Measurements from ENCODE around the gene NFXL1. TPM values are rescaled to one million over a fixed set of nuclear protein-coding genes. Genes with fewer than 3 reads are reported as not detected.

Gene NFXL1
- total RNA-seq, 4 donors from 2014 or later: 10.4 to 17.7 (median 12.0) TPM

- TF ChIP-seq CTCF (IDR thresholded peaks at IDR 0.05; ENCODE audit: low read depth): no peak
Observed at GRCh38 chr4:47876310-47876709, 38.1 kb downstream of the NFXL1 start.

GRCh38 chr4:47873877-47874541 is 40.4 kb downstream of the NFXL1 start:
- no peak for TF ChIP-seq CTCF (IDR thresholded peaks at IDR 0.05; ENCODE audit: low read depth)

- no peak for TF ChIP-seq CTCF (IDR thresholded peaks at IDR 0.05; ENCODE audit: low read depth)
Observed at GRCh38 chr4:47863486-47863885, 50.9 kb downstream of the NFXL1 start.

- no peak for TF ChIP-seq CTCF (IDR thresholded peaks at IDR 0.05; ENCODE audit: low read depth)
Observed at GRCh38 chr4:47862297-47862696, 52.1 kb downstream of the NFXL1 start.

- TF ChIP-seq CTCF (IDR thresholded peaks at IDR 0.05; ENCODE audit: low read depth): no peak
Observed at GRCh38 chr4:47860305-47860704, 54.1 kb downstream of the NFXL1 start.

GRCh38 chr4:47858006-47858405 is 56.4 kb downstream of the NFXL1 start:
- TF ChIP-seq CTCF (IDR thresholded peaks at IDR 0.05; ENCODE audit: low read depth): no peak

GRCh38 chr4:47856713-47857112 is 57.7 kb downstream of the NFXL1 start:
- no peak for TF ChIP-seq CTCF (IDR thresholded peaks at IDR 0.05; ENCODE audit: low read depth)

Data from subcutaneous adipose tissue (tissue), 4 donors.